Measurements from ENCODE around the gene ABR.

ABR gene

GRCh38 chr17:1008008-1008761 lies 171.6 kb downstream of the ABR start:
- no peak for DNase-seq (ENCODE audit: insufficient read length, low spot score)
- FAIRE-seq = no peak
- TF ChIP-seq CTCF (IDR thresholded peaks at IDR 0.05; ENCODE audit: insufficient read depth, missing control alignments) = no peak

GRCh38 chr17:1007310-1008007 lies 172.3 kb downstream of the ABR start:
- TF ChIP-seq CTCF (IDR thresholded peaks at IDR 0.05; ENCODE audit: insufficient read depth, missing control alignments) = no peak
- no peak for DNase-seq (ENCODE audit: insufficient read length, low spot score)

GRCh38 chr17:1006054-1006453 lies 173.7 kb downstream of the ABR start:
- FAIRE-seq (no peak), DNase-seq (ENCODE audit: insufficient read length, low spot score) (no peak)
- TF ChIP-seq CTCF (IDR thresholded peaks at IDR 0.05; ENCODE audit: insufficient read depth, missing control alignments) = no peak

More at GRCh38 chr17:1007310-1008007, 172.3 kb downstream of the ABR start:
- FAIRE-seq = no peak

GRCh38 chr17:1005361-1005946 lies 174.3 kb downstream of the ABR start:
- no peak for TF ChIP-seq CTCF (IDR thresholded peaks at IDR 0.05; ENCODE audit: insufficient read depth, missing control alignments)
- no peak for FAIRE-seq
- no peak for DNase-seq (ENCODE audit: insufficient read length, low spot score)

GRCh38 chr17:1004769-1005295 lies 174.9 kb downstream of the ABR start:
- no peak for FAIRE-seq
- TF ChIP-seq CTCF (IDR thresholded peaks at IDR 0.05; ENCODE audit: insufficient read depth, missing control alignments) = no peak
- no peak for DNase-seq (ENCODE audit: insufficient read length, low spot score)

- DNase-seq (ENCODE audit: insufficient read length, low spot score) (no peak), FAIRE-seq (no peak)
- TF ChIP-seq CTCF (IDR thresholded peaks at IDR 0.05; ENCODE audit: insufficient read depth, missing control alignments) = no peak
Observed at GRCh38 chr17:1003972-1004768, 175.6 kb downstream of the ABR start.
